Transverse colon (tissue), 4 donors: ENCODE measurements around the gene SLF2.

ENCODE experiments used
- CTCF ChIP-seq, 5 experiments: fragments of 200-600 bp in 3 of 5; fragments of 450-650 bp in 2 of 5; sonication (generic) in 3 of 5; IDR thresholded peaks; 1 replicate in 2 of 5; 2 replicates in 3 of 5; pipeline ENCODE4 v1.5.1; 2016 to 2017; ENCODE audit warnings: antibody characterized with exemption in 5 of 5, inconsistent platforms in 3 of 5, mild to moderate bottlenecking in 2 of 5, moderate library complexity in 1 of 5
- POLR2A ChIP-seq: fragments of 450-650 bp; IDR thresholded peaks from one replicate; pipeline ENCODE4 v1.6.1; 2016; ENCODE audit warnings: antibody characterized with exemption, mild to moderate bottlenecking, moderate library complexity
- POLR2AphosphoS5 ChIP-seq, 3 donors: sonication (generic); formaldehyde crosslinking; IDR thresholded peaks; one replicate each; pipeline ENCODE4 v1.6.1; 2016; ENCODE audit warnings: antibody characterized with exemption in 3 of 3

- TF ChIP-seq CTCF (IDR thresholded peaks at IDR 0.05) (no peak), POLR2A (no peak), POLR2AphosphoS5 (IDR thresholded peaks at IDR 0.05) (no peak)
Observed at GRCh38 chr10:100879741-100880360, 32.9 kb upstream of the SLF2 start.
